Common myeloid progenitor, CD34-positive (primary cell): ENCODE measurements around the gene SCAP.

Experiments used
- CTCF ChIA-PET: fragments of 350-600 bp; sonication (Branson Sonifier 250); formaldehyde crosslinking; loops from one replicate; lab custom pipeline; 2021; ENCODE audit warnings: antibody characterized with exemption; lab: Charles Lee
- POLR2A ChIA-PET: fragments of 350-600 bp; sonication (Branson Sonifier 250); formaldehyde crosslinking; loops from one replicate; lab custom pipeline; 2021; ENCODE audit warnings: antibody characterized with exemption; lab: Charles Lee
- DNase-seq, 3 donors: peaks; one replicate each; pipeline versions ENCODE4 v3.0.0 to v3.0.0-alpha.2; 2013
- H3K27ac ChIP-seq, 2 experiments: 1 replicate in 1 of 2; 2 replicates in 1 of 2; pipeline ENCODE4 v1.7.0; 2013; ENCODE audit warnings: inconsistent platforms in 2 of 2, low read length in 2 of 2, mild to moderate bottlenecking in 2 of 2, low read depth in 1 of 2, moderate library complexity in 1 of 2; ENCODE audit not compliant: severe bottlenecking in 2 of 2, insufficient read depth in 1 of 2, poor library complexity in 1 of 2
- H3K27me3 ChIP-seq, 5 experiments: replicated peaks in 2 of 5; 1 replicate in 3 of 5; 2 replicates in 2 of 5; pipeline versions ENCODE4 v1.6.1 to v1.7.0; 2013; ENCODE audit warnings: low read length in 4 of 5, mild to moderate bottlenecking in 2 of 5, moderate library complexity in 2 of 5, inconsistent platforms in 1 of 5; ENCODE audit not compliant: insufficient read depth in 5 of 5, control insufficient read depth in 4 of 5
- H3K36me3 ChIP-seq, 4 experiments: 1 replicate in 2 of 4; 2 replicates in 2 of 4; pipeline versions ENCODE4 v1.6.1 to v1.7.0; 2013; ENCODE audit warnings: low read length in 3 of 4, control low read depth in 1 of 4, mild to moderate bottlenecking in 1 of 4; ENCODE audit not compliant: control insufficient read depth in 4 of 4, insufficient read depth in 4 of 4
- H3K4me1 ChIP-seq, 4 experiments: 1 replicate in 3 of 4; 2 replicates in 1 of 4; pipeline versions ENCODE4 v1.6.1 to v1.7.1; 2013; ENCODE audit warnings: low read length in 3 of 4, mild to moderate bottlenecking in 3 of 4, control low read depth in 1 of 4, inconsistent platforms in 1 of 4, moderate library complexity in 1 of 4; ENCODE audit not compliant: control insufficient read depth in 4 of 4, insufficient read depth in 4 of 4; ENCODE audit errors: control extremely low read depth in 1 of 4
- H3K4me3 ChIP-seq, 7 experiments: 1 replicate in 4 of 7; 2 replicates in 3 of 7; pipeline versions ENCODE4 v1.5.1 to v1.7.0; 2013; ENCODE audit warnings: mild to moderate bottlenecking in 7 of 7, low read length in 6 of 7, moderate library complexity in 6 of 7, inconsistent platforms in 2 of 7, low read depth in 2 of 7, control low read depth in 1 of 7; ENCODE audit not compliant: insufficient read depth in 4 of 7, control insufficient read depth in 1 of 7; ENCODE audit errors: extremely low read depth in 1 of 7
- H3K9me3 ChIP-seq, 5 experiments: 1 replicate in 4 of 5; 2 replicates in 1 of 5; pipeline versions ENCODE4 v1.6.1 to v1.7.1; 2013; ENCODE audit warnings: low read length in 4 of 5, mild to moderate bottlenecking in 2 of 5, inconsistent platforms in 1 of 5, low read depth in 1 of 5, moderate library complexity in 1 of 5; ENCODE audit not compliant: control insufficient read depth in 4 of 5, insufficient read depth in 2 of 5; ENCODE audit errors: control extremely low read depth in 1 of 5
- WGBS: methylation state at CpG from one replicate; pipeline ENCODE4 v1.1.5; 2013; ENCODE audit not compliant: insufficient coverage; 5-methylcytosine and 5-hydroxymethylcytosine counted together

SCAP gene

DNA sequence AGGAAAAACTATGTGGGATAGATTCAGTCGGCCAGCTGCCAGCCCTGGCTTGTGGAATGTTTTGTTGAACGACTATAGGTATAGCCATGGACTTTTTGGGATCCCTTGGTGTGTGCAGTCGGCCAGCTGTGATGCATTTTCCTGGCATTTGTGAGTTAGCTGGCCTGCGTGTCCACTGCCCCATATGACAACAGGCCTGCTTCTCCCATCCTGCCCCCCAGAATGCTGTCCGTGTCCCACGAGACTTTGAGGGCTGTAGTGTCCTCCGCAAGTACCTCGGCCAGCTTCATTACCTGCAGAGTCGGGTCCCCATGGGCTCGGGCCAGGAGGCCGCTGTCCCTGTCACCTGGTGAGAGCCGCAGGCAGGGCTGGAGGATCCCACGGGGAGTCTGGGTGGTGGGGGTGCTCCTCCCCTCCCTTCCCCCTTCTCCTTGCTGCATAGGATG lies 71.3 kb downstream of the SCAP start:
- Histone ChIP-seq H3K4me3 (no peak overlapping the region), H3K27me3 (no peaks in the 10 kb centered on the region), H3K4me1 (peaks cover 0 to 12% (median 2%) of the 10 kb centered on the region in 4 experiments), H3K9me3 (no peaks in the 10 kb centered on the region), H3K36me3 (peaks cover 0 to 61% (median 39%) of the 10 kb centered on the region in 4 experiments), H3K27ac (peak overlapping the region; percentile 14 to 25)
- DNase-seq = no peak
- ChIA-PET CTCF (interaction anchor here (1.1 to 2.0 kb wide), 2 partner anchors 14 to 17 kb away, joined by 3 to 9 read pairs; no protein-coding TSS in a partner anchor), POLR2A (interaction anchor here (0.6 kb wide), 1 partner anchor 116 kb away, joined by 4 read pairs; no protein-coding TSS in a partner anchor)
- 100% methylated on average over 9 of the region's 13 CpGs for WGBS

- Histone ChIP-seq H3K27ac (no peak overlapping the region), H3K27me3 (no peaks in the 10 kb centered on the region), H3K9me3 (no peaks in the 10 kb centered on the region), H3K4me3 (no peak overlapping the region), H3K4me1 (peaks cover 0 to 14% (median 5%) of the 10 kb centered on the region in 4 experiments), H3K36me3 (peaks cover 2 to 46% (median 16%) of the 10 kb centered on the region in 4 experiments)
- WGBS = 94% methylated on average over 8 of the region's 9 CpGs
- ChIA-PET POLR2A (no interaction called here), CTCF (interaction anchor here (0.9 kb wide), 2 partner anchors 22 to 132 kb away, joined by 4 to 6 read pairs; no protein-coding TSS in a partner anchor)
- DNase-seq = no peak
These were observed 76.0 kb downstream of the SCAP start for GRCh38 chr3:47399531-47400270.

DNA sequence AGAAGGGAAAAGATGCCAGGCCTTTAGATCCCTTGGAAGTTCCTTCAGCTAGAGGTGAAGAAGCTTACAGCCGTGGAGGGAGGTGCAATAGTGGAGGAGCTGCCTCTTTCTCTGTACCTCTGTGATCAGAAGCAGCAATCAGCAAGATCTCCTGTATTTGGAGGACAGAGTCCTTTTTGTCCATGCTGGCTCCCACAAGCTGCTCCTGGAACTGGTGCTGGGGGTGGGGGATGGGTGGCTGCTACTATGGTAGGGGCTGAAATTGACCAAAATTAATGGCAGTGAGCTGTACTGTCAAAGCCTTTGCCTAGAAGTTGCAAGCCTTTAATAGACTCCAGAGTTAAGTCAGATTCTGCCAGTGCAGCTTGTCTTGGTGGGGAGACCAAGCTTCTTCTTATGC lies 76.7 kb downstream of the SCAP start:
- Histone ChIP-seq H3K27me3 (no peaks in the 10 kb centered on the region), H3K9me3 (no peaks in the 10 kb centered on the region), H3K4me3 (no peak overlapping the region), H3K27ac (no peak overlapping the region), H3K36me3 (peaks cover 2 to 43% (median 16%) of the 10 kb centered on the region in 4 experiments), H3K4me1 (peaks cover 0 to 14% (median 5%) of the 10 kb centered on the region in 4 experiments)
- CTCF ChIA-PET = interaction anchor here (0.9 kb wide), 2 partner anchors 22 to 133 kb away, joined by 4 to 6 read pairs; no protein-coding TSS in a partner anchor
- POLR2A ChIA-PET = no interaction called here
- DNase-seq = no peak
- 100% methylated on average over 1 of the region's 1 CpG for WGBS

DNA sequence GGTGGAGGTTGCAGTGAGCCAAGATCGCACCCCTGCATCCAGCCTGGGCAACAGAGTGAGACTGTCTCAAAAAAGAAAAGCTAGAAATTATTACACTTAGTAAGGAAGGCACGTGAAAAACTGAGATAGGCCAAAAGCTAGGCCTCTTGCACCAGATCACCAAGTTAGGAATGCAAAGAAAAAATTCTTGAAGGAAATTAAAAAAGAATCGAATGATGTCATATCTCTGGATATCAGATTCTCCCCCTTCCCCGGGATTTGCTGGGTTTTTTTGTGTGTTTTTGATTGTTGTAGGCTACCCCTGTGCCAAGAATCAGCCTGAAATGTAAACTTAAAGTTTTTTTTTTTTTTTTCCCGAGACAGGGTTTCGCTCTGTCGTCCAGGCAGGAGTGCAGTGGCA lies 77.5 kb downstream of the SCAP start:
- no peak for DNase-seq
- 100% methylated on average over 3 of the region's 7 CpGs for WGBS
- H3K4me3 ChIP-seq = no peak overlapping the region
- H3K4me1 ChIP-seq = peaks cover 0 to 14% (median 5%) of the 10 kb centered on the region in 4 experiments
- no peak overlapping the region for H3K27ac ChIP-seq
- ChIA-PET POLR2A (no interaction called here), CTCF (interaction anchor here (0.6 kb wide), 1 partner anchor 307 kb away, joined by 3 read pairs; no protein-coding TSS in a partner anchor)
- H3K9me3 ChIP-seq = no peaks in the 10 kb centered on the region
- no peaks in the 10 kb centered on the region for H3K27me3 ChIP-seq
- H3K36me3 ChIP-seq = peaks cover 2 to 43% (median 15%) of the 10 kb centered on the region in 4 experiments

- H3K4me3 ChIP-seq = no peak overlapping the region
- H3K4me1 ChIP-seq = peaks cover 0 to 13% (median 5%) of the 10 kb centered on the region in 4 experiments
- ChIA-PET POLR2A (no interaction called here), CTCF (interaction anchor here (0.9 kb wide), 1 partner anchor 15 kb away, joined by 3 read pairs; no protein-coding TSS in a partner anchor)
- H3K36me3 ChIP-seq = peaks cover 2 to 36% (median 16%) of the 10 kb centered on the region in 4 experiments
- WGBS = 93% methylated on average over 2 of the region's 3 CpGs
- no peaks in the 10 kb centered on the region for H3K27me3 ChIP-seq
- no peak for DNase-seq
- no peaks in the 10 kb centered on the region for H3K9me3 ChIP-seq
- H3K27ac ChIP-seq = no peak overlapping the region
These were observed 80.9 kb downstream of the SCAP start for GRCh38 chr3:47394881-47395280.

- Histone ChIP-seq H3K4me1 (peaks cover 0 to 7% (median 2%) of the 10 kb centered on the region in 4 experiments), H3K9me3 (no peaks in the 10 kb centered on the region), H3K36me3 (peaks cover 2 to 32% (median 15%) of the 10 kb centered on the region in 4 experiments), H3K27me3 (no peaks in the 10 kb centered on the region), H3K4me3 (no peak overlapping the region), H3K27ac (no peak overlapping the region)
- POLR2A ChIA-PET = interaction anchor here (0.6 kb wide), 1 partner anchor 188 kb away, joined by 5 read pairs; no protein-coding TSS in a partner anchor
- CTCF ChIA-PET = interaction anchor here (0.9 kb wide), 1 partner anchor 15 kb away, joined by 3 read pairs; no protein-coding TSS in a partner anchor
- WGBS = 96% methylated on average over 8 of the region's 8 CpGs
- no peak for DNase-seq
These were observed 81.4 kb downstream of the SCAP start for GRCh38 chr3:47394140-47394870.
